GM19035 (cell line): Measurements from ENCODE around the gene SRPK1.
"Not testable (repeated sequence)": the region's sequence is repeated elsewhere in the genome, so short reads cannot be mapped to it uniquely, and the experiment has no call there.

Source experiments
- ATAC-seq: cut with Tn5 transposase; IDR thresholded peaks from one replicate; pipeline ENCODE4 v1.9.1; 2021; ENCODE audit not compliant: unreplicated experiment

SRPK1 gene

DNA sequence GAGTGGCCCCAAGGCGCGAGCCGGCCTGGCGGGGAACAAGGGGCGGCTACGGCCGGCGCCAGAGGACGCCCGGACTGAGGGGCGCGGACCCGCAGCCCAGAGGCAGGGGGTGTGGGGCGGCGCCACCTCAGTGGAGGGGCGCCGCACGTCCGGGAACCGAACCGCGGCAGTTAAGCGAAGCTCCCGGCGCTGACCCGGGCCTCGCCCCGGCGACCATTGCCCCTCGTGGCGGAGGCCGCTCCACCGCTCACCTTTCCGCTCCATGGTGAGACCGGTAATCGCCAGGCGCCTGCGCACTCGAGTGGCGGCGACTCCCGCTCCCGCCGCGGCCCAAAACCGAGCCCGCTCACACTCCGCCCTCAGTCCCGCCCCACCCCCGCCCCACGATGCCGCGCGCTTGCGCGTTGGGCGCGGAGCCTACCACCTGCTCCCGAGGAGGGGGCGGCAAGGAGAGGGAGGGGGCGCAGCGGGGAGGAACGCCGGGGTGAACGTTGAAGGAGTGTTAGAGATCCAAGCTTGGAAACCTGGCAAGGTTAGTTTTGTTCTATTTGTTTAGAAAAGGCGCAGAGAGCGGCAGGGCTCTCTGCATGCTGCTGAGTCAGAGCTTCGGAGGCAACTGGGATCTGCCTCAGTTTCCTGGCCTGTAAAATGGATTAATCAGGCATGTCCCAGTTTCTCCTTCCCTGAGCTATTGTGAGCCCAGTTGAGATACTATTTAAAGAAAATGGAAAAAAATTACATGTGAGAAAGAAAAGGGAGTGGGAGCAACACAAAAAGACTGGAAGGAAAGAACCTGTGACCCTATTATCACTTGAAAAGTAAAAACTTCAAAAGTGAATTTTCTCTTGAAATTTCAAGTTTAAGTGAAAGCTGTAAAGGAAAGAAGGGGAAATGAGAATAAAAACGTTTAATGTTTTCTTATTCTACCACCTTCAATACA is at the start of gene SRPK1:
TSS of gene SRPK1 (minus strand) at position 306 of the 940 bp plus-strand sequence. CDS start at position 264, 42 bp downstream.
- peak; percentile 89 for ATAC-seq

GRCh38 chr6:35970181-35970580 is 49.3 kb upstream of the SRPK1 start:
- ATAC-seq, result no peak

GRCh38 chr6:35969646-35970045 is 48.7 kb upstream of the SRPK1 start:
- no peak for ATAC-seq

DNA sequence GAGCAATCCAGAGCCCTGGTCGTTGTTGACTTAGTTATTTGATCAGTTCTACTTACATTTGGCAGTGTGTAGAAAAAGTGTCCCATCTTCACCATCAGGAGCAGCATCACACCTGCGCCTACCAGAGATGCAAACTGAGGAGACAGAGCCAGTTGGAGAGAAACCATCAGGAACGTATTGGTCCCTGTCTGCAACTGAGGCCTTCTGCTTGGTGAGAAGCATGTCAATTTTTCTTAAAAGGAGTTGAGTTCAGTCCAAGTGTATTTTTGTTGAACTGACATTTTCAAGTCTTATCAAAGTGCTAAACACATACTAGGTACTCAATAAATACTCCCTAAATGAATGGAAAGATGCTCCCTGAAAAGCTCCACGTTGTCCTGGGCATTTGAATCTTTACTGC is 47.9 kb upstream of the SRPK1 start:
- no peak for ATAC-seq

DNA sequence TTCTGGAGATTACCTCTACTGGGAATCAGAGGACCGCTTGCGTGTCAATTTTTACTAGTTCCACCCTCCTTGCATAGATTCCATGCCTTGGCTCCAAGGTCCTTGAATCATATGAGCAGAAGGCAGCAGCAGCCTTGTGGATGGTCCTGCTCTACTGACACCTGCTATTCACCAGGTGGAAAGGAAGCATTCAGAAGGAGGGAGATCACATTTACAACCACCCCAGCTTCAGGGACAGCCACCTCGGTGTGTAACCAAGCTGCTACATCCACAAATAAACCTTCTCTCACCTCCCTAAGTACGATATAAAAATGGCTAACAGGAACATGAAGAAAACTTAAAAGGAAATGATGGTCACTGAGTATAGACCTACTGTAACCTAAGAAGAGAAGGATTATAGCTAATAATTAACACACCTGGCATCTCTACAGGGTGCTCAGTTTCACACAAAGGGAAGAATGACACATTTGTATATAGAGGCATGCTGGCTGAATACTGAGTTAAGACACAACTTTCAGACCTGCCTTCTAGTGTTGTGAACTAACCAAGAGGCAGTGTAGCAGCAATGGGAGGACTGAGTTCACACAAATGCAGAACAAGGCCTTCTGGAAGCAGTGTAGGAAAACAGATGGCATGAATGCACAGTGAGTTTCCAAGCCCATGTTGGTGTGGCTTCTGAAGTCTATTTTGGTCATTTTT is 46.3 kb upstream of the SRPK1 start:
- no peak for ATAC-seq

- no peak for ATAC-seq
These were observed 42.1 kb upstream of the SRPK1 start for GRCh38 chr6:35962779-35963560.

GRCh38 chr6:35960187-35960586 is 39.3 kb upstream of the SRPK1 start:
- ATAC-seq, result no peak

- ATAC-seq, result no peak
These were observed 35.1 kb upstream of the SRPK1 start for GRCh38 chr6:35955970-35956369.

DNA sequence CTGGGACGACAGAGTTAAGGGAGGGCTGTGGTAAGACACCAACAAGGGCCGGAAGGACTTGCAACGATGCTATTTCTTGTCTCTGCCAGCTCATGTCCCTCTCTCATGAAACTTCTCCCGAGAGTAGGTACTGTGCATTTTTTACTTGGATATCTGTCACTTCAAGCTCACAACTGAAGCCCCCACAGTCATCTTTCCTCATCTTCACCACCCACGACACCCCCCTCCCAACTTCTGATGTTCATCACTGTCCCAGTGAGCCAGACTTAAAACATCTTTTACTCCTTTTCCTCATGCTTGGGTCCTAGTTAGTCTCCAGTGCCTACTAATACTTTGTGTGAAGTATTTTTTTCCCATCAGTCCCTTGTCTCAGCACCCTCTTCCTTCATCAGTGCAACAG is 34.6 kb upstream of the SRPK1 start:
- no peak for ATAC-seq

DNA sequence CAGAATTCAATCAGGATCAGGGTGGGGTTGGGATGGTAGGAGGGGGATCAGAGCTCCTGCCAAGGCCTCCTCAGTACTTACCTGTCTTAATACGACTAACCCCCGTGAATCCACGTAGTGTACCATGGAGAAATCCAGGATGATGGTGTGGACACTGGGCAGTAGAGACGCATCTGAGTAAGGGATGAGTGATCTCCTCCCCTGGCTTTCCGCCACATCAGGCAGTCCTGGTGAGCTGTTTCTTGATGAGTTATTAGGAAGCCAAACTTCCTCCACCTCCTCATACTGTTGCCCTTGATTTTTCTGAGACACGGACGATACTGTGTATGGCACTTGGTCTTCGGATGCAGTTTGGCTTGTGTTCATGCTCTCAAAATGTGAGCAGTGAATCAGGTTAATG is 34.2 kb upstream of the SRPK1 start:
- no peak for ATAC-seq

GRCh38 chr6:35954333-35954732 is 33.4 kb upstream of the SRPK1 start:
- no peak for ATAC-seq

DNA sequence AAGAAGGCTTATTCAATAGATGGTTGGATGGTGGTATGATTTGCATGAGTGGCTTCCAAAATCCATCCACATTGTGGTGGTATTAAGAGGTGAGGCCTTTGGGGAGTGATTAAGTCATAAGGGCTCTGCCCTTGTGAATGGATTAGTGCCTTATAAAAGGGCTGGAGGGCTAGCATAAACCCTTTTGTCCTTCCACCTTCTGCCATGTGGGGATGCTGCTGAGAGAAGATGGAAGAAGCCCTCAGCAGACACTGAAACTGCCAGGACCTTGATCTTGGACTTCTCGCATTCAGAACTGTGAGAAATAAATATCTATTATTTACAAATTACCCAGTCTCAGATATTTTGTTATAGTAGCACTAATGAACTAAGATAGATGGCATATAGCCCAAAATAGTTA is 27.8 kb upstream of the SRPK1 start:
- ATAC-seq, result no peak

- no peak for ATAC-seq
These were observed 24.7 kb upstream of the SRPK1 start for GRCh38 chr6:35945650-35946025.

GRCh38 chr6:35943390-35943789 is 22.5 kb upstream of the SRPK1 start:
- no peak for ATAC-seq

DNA sequence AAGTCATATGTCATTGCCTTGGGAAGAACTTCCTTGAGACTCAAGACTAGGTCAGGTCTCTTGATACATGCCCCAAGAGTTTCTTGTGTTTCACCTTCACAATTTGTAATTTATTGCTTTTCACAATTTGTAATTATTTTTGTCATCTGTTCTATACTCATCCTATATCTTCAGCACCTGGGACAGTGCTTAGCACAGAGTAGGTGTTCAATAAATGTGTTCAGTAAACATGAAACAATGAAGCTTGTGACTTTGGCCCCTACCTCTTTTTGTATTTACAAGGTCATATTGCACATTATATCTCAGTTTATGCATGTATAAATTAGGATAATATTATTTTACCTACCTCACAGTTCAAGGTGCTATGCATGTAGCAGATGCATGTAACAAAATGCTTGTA is 21.5 kb upstream of the SRPK1 start:
- ATAC-seq, result no peak

DNA sequence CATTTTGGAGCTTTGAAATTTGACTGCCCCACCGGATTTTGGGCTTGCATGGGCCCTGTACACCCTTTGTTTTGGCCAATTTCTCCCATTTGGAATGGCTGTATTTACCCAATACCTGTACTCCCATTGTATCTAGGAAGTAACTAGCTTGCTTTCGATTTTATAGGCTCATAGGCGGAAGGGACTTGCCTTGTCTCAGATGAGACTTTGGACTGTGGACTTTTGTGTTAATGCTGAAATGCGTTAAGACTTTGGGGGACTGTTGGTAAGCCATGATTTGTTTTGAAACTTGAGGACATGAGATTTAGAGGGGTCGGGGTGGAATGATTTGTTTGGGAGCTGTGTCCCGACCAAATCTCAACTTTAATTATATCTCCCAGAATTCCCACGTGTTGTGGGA is 20.3 kb upstream of the SRPK1 start:
- ATAC-seq, result not testable (repeated sequence)

GRCh38 chr6:35940014-35940413 is 19.1 kb upstream of the SRPK1 start:
- ATAC-seq, result not testable (repeated sequence)

GRCh38 chr6:35939259-35939658 is 18.4 kb upstream of the SRPK1 start:
- not testable (repeated sequence) for ATAC-seq

DNA sequence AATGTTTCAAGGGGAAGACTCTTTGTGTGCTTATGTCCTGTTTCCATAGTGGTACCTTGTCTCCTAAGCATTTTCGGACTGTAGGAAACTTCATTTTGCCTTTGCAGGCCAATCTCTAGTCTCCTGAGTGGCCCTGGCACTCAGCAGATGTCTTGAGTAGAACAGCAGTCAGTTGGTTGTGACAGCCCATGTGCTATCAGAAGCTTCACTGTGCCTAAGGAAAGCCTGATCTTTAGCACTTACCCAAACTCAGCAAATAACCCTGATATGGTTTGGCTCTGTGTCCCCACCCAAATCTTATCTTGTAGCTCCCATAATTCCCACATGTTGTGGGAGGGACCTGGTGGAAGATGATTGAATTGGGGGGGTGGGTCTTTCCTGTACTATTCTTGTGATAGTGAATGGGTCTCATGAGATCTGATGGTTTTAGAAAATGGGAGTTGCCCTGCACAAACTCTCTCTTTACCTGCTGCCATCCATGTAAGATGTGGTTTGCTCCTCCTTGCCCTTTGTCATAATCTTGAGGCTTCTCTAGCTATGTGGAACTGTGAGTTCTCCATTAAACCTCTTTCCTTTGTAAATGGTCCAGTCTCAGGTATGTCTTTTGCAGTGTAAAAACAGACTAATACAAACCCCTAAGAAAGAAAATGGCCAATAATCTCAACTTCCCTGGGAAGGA is 15.9 kb upstream of the SRPK1 start:
- no peak for ATAC-seq

DNA sequence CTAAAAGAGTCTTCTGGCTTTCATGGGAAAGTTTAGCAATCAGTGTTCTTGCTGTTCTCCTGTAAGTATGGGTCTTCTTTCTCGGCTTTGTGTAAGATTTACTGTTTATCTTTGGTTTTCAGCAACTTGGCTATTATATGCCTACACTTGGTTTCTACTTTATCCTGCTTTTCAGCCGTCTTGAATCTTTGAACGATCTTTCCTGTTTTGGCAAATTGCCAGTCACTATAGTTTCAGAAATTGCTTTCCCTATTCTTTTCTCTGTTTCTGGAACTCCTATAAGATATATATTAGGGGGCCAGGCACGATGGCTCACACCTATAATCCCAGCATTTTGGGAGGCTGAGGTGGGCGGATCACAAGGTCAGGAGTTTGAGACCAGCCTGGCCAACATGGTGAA is 14.6 kb upstream of the SRPK1 start:
- no peak for ATAC-seq

- ATAC-seq, result no peak
These were observed 12.9 kb upstream of the SRPK1 start for GRCh38 chr6:35933844-35934243.
